Type B pancreatic cell (in vitro differentiated cells): ENCODE measurements around the gene DNASE1L2. TPM values are rescaled to one million over a fixed set of nuclear protein-coding genes. Genes with fewer than 3 reads are reported as not detected.

Source experiments
- DNase-seq: peaks from one replicate; pipeline ENCODE4 v3.0.0; 2021; ENCODE audit warnings: mixed read lengths; ENCODE audit not compliant: unreplicated experiment; ENCODE audit errors: extremely low spot score
- H3K27ac Mint-ChIP-seq: 2 replicates; pipeline ENCODE4 v1.8.0; 2021; ENCODE audit warnings: mild to moderate bottlenecking, mixed read lengths
- H3K27me3 Mint-ChIP-seq: 2 replicates; pipeline ENCODE4 v1.8.0; 2021; ENCODE audit warnings: mixed read lengths
- H3K36me3 Mint-ChIP-seq: 2 replicates; pipeline ENCODE4 v1.8.0; 2021; ENCODE audit warnings: mixed read lengths
- H3K4me1 Mint-ChIP-seq: one replicate; pipeline ENCODE4 v1.8.0; 2021; ENCODE audit warnings: mixed read lengths; ENCODE audit not compliant: unreplicated experiment
- H3K4me3 Mint-ChIP-seq: 2 replicates; pipeline ENCODE4 v1.8.0; 2021; ENCODE audit warnings: mild to moderate bottlenecking, mixed read lengths
- H3K9me3 Mint-ChIP-seq: 2 replicates; pipeline ENCODE4 v1.8.0; 2021; ENCODE audit warnings: mixed read lengths
- total RNA-seq: library from RNA; stranded (reverse); gene quantifications from 2 replicates; pipeline ENCODE4 v1.2.1, GENCODE V29; 2021; ENCODE audit warnings: low replicate concordance
- TF ChIP-seq, protein P1 (sequence below): fragments of 200-600 bp; sonication (generic); conservative IDR thresholded peaks from 2 replicates; pipeline ENCODE4 v1.5.0; 2021; ENCODE audit warnings: antibody characterized with exemption, mild to moderate bottlenecking

Gene DNASE1L2
- total RNA-seq, 1 donor from 2014 or later = 2.6 TPM

DNA sequence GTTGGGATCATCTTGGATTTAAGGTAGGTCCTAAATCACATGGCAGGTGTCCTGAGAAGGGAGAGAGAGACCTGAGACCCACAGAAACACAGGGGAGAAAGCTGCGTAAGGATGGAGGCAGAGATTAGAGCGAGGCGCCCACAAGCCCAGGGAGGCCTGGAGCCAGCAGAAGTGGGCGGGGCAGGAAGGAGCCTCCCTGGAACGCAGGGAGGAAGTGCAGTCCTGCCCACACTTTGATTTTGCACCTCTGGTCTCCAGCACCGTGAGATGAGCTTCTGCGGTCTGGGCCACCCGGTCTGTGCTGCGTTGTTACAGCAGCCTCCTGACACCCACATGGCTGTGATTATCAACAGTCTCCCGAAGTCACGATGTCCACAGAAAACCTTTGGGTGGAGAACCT, 6.4 kb downstream of the DNASE1L2 start:
- H3K4me3 Mint-ChIP-seq = no peak overlapping the region
- H3K27ac Mint-ChIP-seq = peak overlapping the region; percentile 7
- peaks cover 5% of the 10 kb centered on the region for H3K27me3 Mint-ChIP-seq
- no peaks in the 10 kb centered on the region for H3K4me1 Mint-ChIP-seq
- H3K9me3 Mint-ChIP-seq = no peaks in the 10 kb centered on the region
- peaks cover 7% of the 10 kb centered on the region for H3K36me3 Mint-ChIP-seq
- TF ChIP-seq, protein P1, sequence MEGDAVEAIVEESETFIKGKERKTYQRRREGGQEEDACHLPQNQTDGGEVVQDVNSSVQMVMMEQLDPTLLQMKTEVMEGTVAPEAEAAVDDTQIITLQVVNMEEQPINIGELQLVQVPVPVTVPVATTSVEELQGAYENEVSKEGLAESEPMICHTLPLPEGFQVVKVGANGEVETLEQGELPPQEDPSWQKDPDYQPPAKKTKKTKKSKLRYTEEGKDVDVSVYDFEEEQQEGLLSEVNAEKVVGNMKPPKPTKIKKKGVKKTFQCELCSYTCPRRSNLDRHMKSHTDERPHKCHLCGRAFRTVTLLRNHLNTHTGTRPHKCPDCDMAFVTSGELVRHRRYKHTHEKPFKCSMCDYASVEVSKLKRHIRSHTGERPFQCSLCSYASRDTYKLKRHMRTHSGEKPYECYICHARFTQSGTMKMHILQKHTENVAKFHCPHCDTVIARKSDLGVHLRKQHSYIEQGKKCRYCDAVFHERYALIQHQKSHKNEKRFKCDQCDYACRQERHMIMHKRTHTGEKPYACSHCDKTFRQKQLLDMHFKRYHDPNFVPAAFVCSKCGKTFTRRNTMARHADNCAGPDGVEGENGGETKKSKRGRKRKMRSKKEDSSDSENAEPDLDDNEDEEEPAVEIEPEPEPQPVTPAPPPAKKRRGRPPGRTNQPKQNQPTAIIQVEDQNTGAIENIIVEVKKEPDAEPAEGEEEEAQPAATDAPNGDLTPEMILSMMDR = no peak
- no peak for DNase-seq

DNA sequence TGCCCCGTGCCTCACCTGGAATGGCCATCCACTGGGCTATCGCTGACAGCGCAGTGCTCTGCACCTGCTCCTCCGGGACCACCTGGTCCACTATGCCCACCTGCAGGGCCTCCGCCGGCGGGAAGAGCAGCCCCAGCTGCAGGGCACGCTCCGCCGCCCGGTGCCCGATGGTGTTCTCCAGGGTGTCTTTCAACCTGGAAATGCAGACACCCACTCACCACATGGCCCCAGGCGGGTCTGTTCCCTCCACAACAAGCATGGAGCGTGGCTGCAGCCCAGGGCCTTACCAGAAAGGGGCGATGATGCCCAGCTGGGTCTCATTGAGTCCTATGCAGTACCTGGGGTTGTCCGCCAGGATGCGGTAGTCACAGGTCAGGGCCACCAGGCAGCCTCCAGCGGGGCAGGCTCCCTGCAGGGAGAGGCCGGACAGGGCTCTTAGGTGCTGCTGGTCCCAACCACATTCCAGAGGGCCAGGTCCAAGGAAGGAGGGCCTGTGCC, 6.8 kb downstream of the DNASE1L2 start:
- no peaks in the 10 kb centered on the region for H3K9me3 Mint-ChIP-seq
- DNase-seq = no peak
- H3K36me3 Mint-ChIP-seq = peaks cover 7% of the 10 kb centered on the region
- peaks cover 3% of the 10 kb centered on the region for H3K27me3 Mint-ChIP-seq
- no peaks in the 10 kb centered on the region for H3K4me1 Mint-ChIP-seq
- H3K4me3 Mint-ChIP-seq = no peak overlapping the region
- H3K27ac Mint-ChIP-seq = no peak overlapping the region
- TF ChIP-seq, protein P1 = no peak

DNA sequence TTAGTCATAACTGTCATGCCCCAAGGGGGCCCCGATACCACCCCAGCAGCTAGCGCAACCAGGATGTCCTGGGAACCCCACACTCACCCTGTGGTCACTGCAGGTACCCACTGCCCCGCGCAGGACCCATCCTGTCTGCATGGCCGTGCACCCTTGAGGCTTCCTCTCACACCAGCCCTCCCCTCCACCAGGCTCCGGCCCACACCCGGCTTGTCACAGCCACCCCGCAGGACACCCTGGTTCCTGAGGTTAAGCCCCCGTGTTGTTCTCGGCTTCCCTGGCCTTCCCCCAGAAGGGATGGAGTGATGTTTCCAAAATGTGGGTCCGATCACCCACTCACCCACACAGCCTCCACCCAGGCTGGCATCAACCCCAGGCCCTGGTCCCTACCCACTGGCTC, 7.5 kb downstream of the DNASE1L2 start:
- no peak overlapping the region for H3K27ac Mint-ChIP-seq
- no peaks in the 10 kb centered on the region for H3K9me3 Mint-ChIP-seq
- H3K27me3 Mint-ChIP-seq = peaks cover 3% of the 10 kb centered on the region
- no peak for DNase-seq
- H3K4me1 Mint-ChIP-seq = no peaks in the 10 kb centered on the region
- H3K36me3 Mint-ChIP-seq = peaks cover 7% of the 10 kb centered on the region
- TF ChIP-seq, protein P1 = no peak
- no peak overlapping the region for H3K4me3 Mint-ChIP-seq

DNA sequence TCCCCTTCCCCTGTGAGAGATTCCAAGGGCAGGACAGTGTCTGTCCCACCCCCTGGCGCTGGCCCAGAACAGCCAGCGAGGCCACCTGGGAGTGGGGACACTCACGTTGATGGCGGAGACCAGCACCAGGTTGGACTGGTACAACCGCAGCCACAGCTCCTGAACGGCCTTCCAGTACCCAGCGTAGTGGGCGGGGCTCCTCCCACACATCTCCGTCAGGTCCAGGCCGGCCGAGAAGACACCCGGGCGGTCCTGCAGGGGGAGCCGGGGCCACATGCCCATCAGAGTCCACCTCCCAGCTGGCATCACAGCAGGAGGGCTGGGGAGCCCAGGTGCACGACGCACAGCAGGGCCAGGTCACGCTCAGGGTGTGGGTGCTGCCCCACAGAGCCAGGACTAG, 8.1 kb downstream of the DNASE1L2 start:
- H3K4me3 Mint-ChIP-seq = no peak overlapping the region
- no peak overlapping the region for H3K27ac Mint-ChIP-seq
- peaks cover 3% of the 10 kb centered on the region for H3K27me3 Mint-ChIP-seq
- no peaks in the 10 kb centered on the region for H3K9me3 Mint-ChIP-seq
- peaks cover 7% of the 10 kb centered on the region for H3K36me3 Mint-ChIP-seq
- no peaks in the 10 kb centered on the region for H3K4me1 Mint-ChIP-seq
- TF ChIP-seq, protein P1 = peak; percentile 20
- DNase-seq = no peak

DNA sequence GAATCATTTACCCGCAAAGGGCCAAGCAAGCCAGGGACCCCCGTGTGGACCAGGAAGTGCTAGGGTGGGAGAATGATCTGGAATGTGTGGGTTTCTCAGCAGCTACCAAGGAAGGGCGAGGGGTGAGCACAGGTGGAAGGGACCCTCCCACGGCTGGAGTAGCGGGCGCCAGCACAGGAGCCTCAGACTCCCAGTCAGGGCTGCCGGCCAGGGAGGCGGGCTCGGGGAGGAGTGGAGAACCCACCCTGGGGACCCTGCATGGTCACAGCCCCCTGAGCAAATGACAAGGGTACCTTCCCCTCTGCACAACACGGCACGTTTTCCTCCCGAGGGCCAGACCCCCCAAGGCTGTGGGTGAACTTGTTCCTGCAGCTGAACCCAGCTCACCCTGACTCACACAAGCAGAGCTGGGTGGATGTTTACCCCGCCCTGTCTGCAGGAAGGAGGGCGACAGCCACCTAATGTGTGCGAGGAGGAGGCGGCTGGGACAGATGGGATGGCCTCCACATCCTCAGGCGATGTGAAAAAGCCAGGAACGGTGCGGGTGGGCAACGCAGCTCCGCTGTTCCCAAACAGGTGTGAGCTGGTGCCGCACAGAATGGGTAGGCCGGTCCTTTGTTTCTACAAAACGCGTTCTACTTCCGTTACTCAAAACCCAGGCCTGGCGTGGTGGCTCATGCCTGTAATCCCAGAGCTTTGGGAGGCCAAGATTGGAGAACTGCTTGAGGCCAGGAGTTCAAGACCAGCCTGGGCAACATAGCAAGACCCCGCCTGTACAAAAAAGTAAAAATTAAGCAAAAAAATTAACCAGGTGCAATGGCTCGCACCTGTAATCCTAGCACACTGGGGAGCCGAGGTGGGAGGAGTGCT, 8.9 kb downstream of the DNASE1L2 start:
- no peak for DNase-seq
- H3K27me3 Mint-ChIP-seq = no peaks in the 10 kb centered on the region
- no peak overlapping the region for H3K27ac Mint-ChIP-seq
- H3K4me1 Mint-ChIP-seq = no peaks in the 10 kb centered on the region
- no peaks in the 10 kb centered on the region for H3K9me3 Mint-ChIP-seq
- TF ChIP-seq, protein P1 = no peak
- H3K4me3 Mint-ChIP-seq = no peak overlapping the region
- H3K36me3 Mint-ChIP-seq = peaks cover 4% of the 10 kb centered on the region
